ES-I3 (cell line): ENCODE results near the gene CYP4F12.
"Not testable (repeated sequence)": the region's sequence is repeated elsewhere in the genome, so short reads cannot be mapped to it uniquely, and the experiment has no call there.

Source experiments
- H3K36me3 ChIP-seq: 2 replicates; pipeline ENCODE4 v1.6.1; 2013; ENCODE audit warnings: mild to moderate bottlenecking, low read length, control low read depth, moderate library complexity; ENCODE audit not compliant: insufficient read depth
- H3K4me1 ChIP-seq: 2 replicates; pipeline ENCODE4 v1.6.1; 2013; ENCODE audit warnings: mild to moderate bottlenecking, control low read depth, low read length; ENCODE audit not compliant: insufficient read depth
- H3K9ac ChIP-seq: 2 replicates; pipeline ENCODE4 v1.6.1; 2013; ENCODE audit warnings: low read depth, mild to moderate bottlenecking, low read length, moderate library complexity
- H3K9me3 ChIP-seq: 2 replicates; pipeline ENCODE4 v1.6.1; 2013; ENCODE audit warnings: mild to moderate bottlenecking, low read length, moderate library complexity; ENCODE audit not compliant: control insufficient read depth, insufficient read depth

CYP4F12 gene

DNA sequence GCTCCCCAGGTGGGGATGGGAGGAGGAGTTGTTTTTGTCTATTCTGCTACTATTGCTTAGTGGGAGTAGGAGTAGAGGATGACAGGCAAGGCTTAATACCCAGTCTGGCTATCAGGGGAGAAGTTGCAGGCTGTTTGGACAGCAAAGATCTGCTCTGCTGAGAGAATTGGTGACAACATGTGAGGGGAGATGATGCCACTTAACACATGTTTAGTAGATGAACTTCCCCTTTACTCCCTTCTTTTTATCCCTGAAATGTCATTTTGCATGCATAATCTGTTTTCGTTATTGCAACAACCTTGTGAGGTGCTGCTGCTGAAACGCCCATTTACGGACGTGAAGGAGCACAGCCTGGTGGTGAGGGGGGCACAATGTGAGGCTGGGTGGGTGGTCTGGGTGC, 3.0 kb upstream of the CYP4F12 start:
- no peaks in the 10 kb centered on the region for H3K4me1 ChIP-seq
- no peak overlapping the region for H3K9ac ChIP-seq
- no peaks in the 10 kb centered on the region for H3K36me3 ChIP-seq
- no peaks in the 10 kb centered on the region for H3K9me3 ChIP-seq

DNA sequence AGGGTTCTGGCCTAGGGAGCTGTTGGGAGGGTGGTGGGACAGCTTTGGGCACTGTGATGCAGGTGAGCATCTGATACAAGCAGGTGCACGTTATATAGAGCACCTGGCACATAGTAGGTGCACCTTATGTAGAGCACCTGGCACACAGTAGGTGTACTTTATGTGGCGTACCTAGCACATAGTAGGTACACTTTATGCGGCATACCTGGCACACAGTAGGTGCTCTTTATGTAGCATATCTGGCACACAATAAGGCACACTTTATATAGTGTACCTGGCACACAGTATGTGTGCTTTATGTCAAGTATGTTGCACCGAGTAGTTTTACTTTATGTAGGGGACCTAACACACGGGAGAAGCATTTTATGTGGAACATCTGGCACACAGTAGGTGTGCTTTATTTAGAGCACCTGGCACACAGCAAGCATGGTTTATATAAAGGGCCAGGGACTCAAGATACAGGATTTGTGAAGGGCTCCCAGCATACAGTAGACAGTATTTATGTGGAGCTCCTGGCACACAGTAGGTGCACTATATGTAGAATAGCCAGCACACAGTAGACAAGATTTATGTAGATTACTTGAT, 1.6 kb upstream of the CYP4F12 start:
- Histone ChIP-seq H3K4me1 (no peaks in the 10 kb centered on the region), H3K9ac (no peak overlapping the region), H3K36me3 (no peaks in the 10 kb centered on the region), H3K9me3 (no peaks in the 10 kb centered on the region)

- no peaks in the 10 kb centered on the region for H3K9me3 ChIP-seq
- H3K36me3 ChIP-seq: no peaks in the 10 kb centered on the region
- no peak overlapping the region for H3K9ac ChIP-seq
- H3K4me1 ChIP-seq: no peaks in the 10 kb centered on the region
Observed at GRCh38 chr19:15671891-15672579, 852 bp upstream of the CYP4F12 start.

GRCh38 chr19:15673176-15673654, 328 bp downstream of the CYP4F12 start:
- Histone ChIP-seq H3K36me3 (no peaks in the 10 kb centered on the region), H3K9me3 (no peaks in the 10 kb centered on the region), H3K9ac (no peak overlapping the region), H3K4me1 (no peaks in the 10 kb centered on the region)

DNA sequence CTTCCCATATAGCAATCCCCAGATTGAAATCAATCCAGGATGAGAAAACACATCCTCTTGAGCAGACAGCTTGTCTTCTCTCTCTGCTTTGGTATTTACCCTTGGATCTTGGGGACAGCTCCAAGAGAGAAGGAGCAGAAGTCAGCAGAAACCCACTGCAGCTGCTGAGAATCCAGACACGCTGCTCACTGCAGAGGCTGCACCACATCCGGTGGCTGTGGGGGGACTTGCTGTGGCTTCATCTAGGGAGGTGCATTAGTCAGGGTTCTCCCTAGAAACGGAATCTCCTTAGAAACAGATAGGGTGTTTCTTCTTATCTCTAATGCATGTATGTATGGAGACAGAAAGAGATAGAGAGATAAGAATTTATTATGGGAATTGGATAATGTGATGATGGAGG, 2.7 kb downstream of the CYP4F12 start:
- no peaks in the 10 kb centered on the region for H3K4me1 ChIP-seq
- H3K36me3 ChIP-seq: no peaks in the 10 kb centered on the region
- H3K9ac ChIP-seq: no peak overlapping the region
- H3K9me3 ChIP-seq: no peaks in the 10 kb centered on the region

GRCh38 chr19:15679089-15679488, 6.2 kb downstream of the CYP4F12 start:
- no peaks in the 10 kb centered on the region for H3K36me3 ChIP-seq
- no peaks in the 10 kb centered on the region for H3K9me3 ChIP-seq
- no peak overlapping the region for H3K9ac ChIP-seq
- H3K4me1 ChIP-seq: no peaks in the 10 kb centered on the region

DNA sequence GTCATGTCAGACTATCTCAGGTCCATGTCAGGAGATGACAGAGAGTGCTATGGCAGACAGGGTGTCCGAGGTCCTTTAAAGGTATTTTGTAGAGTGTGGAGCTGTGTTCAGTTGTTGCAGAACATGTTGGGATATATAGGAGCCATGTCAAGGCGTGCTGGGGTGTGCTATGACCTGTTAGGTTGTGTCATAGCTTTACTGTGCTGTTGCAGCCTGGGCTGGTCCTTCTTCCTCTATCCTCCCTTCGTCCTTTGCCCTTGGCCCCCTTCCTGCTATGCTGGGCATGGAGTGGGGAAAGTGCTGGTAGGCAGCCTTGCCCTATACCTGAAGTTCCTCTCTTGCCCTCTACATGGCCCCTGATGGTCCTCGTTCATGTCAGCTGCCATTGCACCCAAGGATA, 7.0 kb downstream of the CYP4F12 start:
- not testable (repeated sequence) for H3K9me3 ChIP-seq, H3K4me1 ChIP-seq, H3K36me3 ChIP-seq, H3K9ac ChIP-seq

DNA sequence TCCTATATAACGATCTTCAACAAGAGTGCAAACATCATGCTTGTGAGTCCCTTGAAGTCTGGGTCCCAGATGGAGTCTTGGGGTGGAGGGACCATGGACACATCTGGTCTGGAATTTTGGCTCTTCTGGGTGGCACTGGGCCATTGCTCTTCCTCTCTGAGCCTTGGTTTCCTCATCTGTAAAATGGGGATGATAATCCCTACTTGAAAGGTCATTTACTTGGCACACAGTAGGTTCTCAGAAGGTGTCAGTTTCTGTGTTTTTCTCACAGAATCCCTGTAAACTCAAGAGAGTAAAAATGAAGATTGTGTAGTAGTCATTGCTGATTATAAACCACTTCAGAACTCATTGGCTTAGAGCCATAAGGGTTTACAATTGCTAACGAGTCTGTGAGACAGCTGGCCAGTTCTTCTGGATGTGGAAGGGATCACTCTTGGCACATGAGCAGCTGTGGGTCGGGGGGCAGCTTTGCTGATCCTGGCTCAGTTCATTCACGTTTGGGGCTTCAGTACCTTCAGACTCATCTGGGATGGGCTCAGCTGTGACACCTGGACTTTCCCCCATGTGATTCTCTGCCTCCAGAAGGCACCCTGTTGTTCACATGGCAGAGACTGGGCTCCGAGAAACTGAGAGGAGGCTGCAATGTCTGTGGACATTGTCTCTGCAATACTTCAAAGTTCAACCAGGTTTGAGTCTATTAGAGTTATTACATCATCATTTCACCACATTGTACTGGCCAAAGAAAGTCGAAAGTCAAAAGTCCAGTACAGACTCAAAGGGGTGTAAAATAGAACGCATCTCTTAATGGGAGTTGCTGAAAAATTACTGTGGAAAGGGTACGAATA, 7.8 kb downstream of the CYP4F12 start:
- Histone ChIP-seq H3K36me3 (no peaks in the 10 kb centered on the region), H3K9ac (no peak overlapping the region), H3K4me1 (no peaks in the 10 kb centered on the region), H3K9me3 (no peaks in the 10 kb centered on the region)

DNA sequence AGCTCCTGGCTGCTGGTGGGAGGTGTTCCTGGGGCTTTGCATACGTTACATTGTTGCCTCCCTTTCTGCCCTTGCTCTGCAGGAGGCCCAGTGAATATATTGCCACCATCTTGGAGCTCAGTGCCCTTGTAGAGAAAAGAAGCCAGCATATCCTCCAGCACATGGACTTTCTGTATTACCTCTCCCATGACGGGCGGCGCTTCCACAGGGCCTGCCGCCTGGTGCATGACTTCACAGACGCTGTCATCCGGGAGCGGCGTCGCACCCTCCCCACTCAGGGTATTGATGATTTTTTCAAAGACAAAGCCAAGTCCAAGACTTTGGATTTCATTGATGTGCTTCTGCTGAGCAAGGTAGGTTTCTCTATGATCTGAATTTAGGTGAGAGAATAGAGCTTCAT, 10.5 kb downstream of the CYP4F12 start:
- no peak overlapping the region for H3K9ac ChIP-seq
- no peaks in the 10 kb centered on the region for H3K36me3 ChIP-seq
- H3K9me3 ChIP-seq: no peaks in the 10 kb centered on the region

DNA sequence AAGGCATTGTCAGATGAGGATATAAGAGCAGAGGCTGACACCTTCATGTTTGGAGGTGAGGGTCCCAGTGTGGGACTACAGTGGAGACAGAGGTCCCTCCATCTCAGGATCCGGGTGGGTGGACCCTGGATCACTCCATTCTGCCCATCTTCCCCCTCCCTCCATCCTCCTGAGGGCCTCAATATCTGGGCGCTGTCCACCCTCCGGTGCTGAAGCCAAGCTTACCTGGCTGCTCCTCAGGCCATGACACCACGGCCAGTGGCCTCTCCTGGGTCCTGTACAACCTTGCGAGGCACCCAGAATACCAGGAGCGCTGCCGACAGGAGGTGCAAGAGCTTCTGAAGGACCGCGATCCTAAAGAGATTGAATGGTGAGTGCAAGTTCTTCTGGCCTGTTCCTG, 11.9 kb downstream of the CYP4F12 start:
- H3K36me3 ChIP-seq: no peaks in the 10 kb centered on the region
- no peaks in the 10 kb centered on the region for H3K9me3 ChIP-seq
- H3K9ac ChIP-seq: no peak overlapping the region
- H3K4me1 ChIP-seq: no peaks in the 10 kb centered on the region

More for the DNA sequence above, 10.5 kb downstream of the CYP4F12 start:
- H3K4me1 ChIP-seq: no peaks in the 10 kb centered on the region

- no peak overlapping the region; the same call in 1 of the 2 replicates for H3K9ac ChIP-seq
- no peaks in the 10 kb centered on the region for H3K4me1 ChIP-seq
- no peaks in the 10 kb centered on the region for H3K9me3 ChIP-seq
- H3K36me3 ChIP-seq: no peaks in the 10 kb centered on the region
Observed at GRCh38 chr19:15696654-15697194, 23.8 kb downstream of the CYP4F12 start.

DNA sequence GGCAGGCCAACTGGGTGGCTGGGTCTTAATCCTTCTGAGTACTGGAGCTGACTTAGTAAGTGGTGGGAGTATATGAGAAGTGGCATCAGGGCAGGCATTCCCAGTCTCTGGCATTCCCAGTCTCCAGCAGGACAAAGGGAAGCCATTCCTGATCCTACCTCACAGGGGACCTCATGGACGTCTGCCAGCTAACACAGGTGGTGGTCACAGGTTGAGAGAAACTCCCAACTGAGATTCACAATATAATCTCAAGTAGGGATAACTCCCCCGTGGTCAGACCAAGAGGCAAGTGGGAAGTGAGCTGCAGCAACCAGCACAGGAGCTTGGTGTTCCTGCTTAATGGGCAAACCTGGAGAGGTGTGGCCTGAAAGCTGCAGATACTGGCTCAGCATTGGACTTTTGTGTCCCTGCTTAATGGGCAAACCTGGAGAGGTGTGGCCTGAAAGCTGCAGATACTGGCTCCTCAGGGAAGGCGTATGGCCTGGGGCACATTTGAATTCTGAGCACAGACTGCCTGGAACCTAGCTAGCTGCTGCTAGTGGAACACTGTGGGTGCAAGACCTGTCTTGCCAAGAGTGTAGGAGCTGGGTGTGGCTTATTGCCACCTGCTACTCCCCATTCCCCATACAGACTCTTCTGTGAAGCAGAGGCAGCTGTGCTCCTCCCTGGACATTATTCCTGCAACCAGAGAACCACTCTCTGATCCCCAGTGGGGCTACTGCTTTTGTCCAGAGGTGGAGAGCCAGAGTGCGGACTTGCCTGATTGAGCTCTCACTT, 29.1 kb downstream of the CYP4F12 start:
- Histone ChIP-seq H3K9ac (no peak overlapping the region), H3K4me1 (no peaks in the 10 kb centered on the region), H3K9me3 (no peaks in the 10 kb centered on the region), H3K36me3 (no peaks in the 10 kb centered on the region)

DNA sequence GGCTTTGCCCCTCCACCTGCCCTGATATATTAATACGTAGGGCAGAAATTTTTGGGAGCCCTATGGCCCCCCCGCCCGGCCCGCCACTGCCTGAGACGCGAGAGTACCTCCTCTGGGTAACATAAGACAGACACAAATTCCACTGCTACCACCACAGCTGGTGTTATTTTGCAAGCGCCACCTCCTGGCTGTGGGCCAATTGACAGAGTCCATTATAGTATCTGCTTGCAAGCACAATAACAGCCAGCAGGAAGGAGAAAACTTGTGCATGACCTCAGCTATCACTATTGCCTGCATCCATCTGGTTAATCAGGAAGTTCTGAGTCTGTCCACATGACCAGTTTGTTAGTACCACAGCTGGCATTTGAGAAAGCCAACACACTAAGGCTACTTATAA, 29.6 kb downstream of the CYP4F12 start:
- Histone ChIP-seq H3K36me3 (no peaks in the 10 kb centered on the region), H3K9me3 (no peaks in the 10 kb centered on the region), H3K9ac (no peak overlapping the region), H3K4me1 (no peaks in the 10 kb centered on the region)

DNA sequence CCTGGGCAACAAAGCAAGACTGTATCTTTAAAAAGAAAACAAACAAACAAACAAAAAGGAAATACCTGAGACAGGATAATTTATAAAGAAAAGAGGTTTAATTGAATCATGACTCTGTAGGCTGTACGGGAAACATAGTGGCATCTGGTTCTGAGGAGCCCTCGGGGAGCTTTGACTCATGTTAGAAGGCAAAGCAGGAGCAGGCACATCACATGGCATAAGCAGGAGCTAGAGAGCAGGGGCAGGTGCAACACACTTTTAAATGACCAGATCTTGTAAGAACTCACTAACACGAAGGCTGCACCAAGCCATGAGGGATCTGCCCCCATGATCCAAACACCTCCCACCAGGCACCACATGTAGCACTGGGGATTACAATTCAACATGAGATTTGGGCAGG, 41.8 kb downstream of the CYP4F12 start:
- H3K4me1 ChIP-seq: no peaks in the 10 kb centered on the region
- H3K9ac ChIP-seq: no peak overlapping the region
- no peaks in the 10 kb centered on the region for H3K36me3 ChIP-seq
- no peaks in the 10 kb centered on the region for H3K9me3 ChIP-seq
